ENCODE data around the gene C8G.

DNA sequence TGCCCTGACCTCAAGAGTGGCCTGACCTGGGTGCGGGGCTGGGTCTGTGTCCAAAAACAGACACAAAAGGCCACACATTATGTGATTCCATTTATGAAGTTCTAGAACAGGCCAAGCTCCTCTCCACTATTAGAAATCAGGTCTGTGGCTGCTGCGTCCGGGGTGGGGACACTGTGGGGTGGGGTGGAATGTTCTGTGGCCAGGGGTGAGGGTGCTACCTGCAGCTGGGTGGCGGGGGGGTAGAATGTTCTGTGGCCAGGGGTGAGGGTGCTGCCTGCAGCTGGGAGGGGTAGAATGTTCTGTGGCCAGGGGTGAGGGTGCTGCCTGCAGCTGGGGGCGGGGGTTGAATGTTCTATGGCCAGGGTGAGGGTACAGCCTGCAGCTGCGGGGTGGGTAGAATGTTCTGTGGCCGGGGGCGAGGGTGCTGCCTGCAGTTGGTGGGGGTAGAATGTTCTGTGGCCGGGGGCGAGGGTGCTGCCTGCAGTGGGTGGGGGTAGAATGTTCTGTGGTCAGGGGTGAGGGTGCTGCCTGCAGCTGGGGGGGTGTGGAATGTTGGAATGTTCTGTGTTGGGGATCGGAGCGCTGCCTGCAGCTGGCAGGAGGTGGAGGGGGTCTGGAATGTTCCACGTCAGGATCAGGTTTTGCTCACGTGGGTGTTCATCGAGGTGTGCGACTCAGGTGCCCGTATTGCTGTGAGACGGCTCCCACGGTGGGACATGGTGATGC, 15.3 kb downstream of the C8G start:
- TF ChIP-seq TAF1 (IDR thresholded peaks at IDR 0.05; ENCODE audit: low read depth) (no peak), CTCF (IDR thresholded peaks at IDR 0.05; ENCODE audit: poor library complexity, severe bottlenecking) (no peak), RAD21 (conservative IDR thresholded peaks at IDR 0.05) (no peak), EP300 (conservative IDR thresholded peaks at IDR 0.05; ENCODE audit: poor library complexity, severe bottlenecking) (no peak), EZH2 (IDR thresholded peaks at IDR 0.05; ENCODE audit: borderline replicate concordance, insufficient read depth, low read length, poor library complexity, severe bottlenecking) (no peak), POLR2AphosphoS5 (IDR thresholded peaks at IDR 0.05) (no peak), REST (IDR thresholded peaks at IDR 0.05; ENCODE audit: borderline replicate concordance) (no peak), SMC3 (conservative IDR thresholded peaks at IDR 0.05; ENCODE audit: poor library complexity) (no peak), MXI1 (conservative IDR thresholded peaks at IDR 0.05; ENCODE audit: poor library complexity, severe bottlenecking) (no peak)
